Measurements from ENCODE around the gene PRSS53.
"Not testable (repeated sequence)": the region's sequence is repeated elsewhere in the genome, so short reads cannot be mapped to it uniquely, and the experiment has no call there.

PRSS53 gene

DNA sequence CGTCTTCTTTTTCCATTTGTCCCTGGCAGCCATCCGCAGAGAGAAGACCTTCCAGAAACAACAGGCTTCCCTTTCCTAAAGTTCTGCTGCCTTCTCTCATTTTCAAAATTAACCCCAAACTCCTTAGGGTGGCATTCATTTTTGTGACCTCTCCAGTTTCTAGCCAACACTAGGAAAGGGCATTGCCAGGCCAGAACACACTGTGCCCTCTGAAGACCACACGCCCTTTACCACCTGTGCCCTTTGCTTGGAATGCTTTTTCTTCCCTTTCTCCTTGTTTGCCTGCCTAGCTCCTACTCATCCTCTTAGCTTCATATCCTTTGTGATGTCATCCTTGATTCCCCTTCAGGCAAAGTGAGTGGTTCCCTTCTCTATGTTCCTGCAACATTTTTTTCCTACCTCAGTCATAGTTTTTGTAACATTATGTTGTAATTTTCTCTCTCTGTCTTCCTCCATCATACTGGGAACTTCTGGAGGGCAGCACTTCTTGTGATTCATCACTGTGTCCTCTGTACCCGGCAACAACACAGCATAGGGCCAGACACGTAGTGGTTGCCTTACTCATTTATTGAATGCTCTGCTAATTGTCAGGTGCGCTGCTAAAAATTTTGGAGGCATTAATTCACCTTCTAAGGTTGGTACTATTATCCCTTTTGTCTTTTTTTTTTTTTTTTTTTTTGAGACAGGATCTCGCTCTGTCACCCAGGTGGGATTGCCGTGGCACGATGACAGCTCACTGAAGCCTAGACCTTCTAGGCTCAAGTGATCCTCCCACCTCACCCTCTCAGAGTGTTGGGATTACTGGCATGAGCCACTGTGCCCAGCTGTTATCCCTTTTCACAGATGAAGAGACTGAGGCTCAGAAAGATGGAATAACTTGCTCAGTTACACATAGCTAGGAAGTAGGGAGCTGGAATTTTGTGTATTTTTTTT, 29.7 kb upstream of the PRSS53 start:
- no peak for DNase-seq (ENCODE audit: low read depth in 1 of 2, low spot score in 1 of 2)

DNA sequence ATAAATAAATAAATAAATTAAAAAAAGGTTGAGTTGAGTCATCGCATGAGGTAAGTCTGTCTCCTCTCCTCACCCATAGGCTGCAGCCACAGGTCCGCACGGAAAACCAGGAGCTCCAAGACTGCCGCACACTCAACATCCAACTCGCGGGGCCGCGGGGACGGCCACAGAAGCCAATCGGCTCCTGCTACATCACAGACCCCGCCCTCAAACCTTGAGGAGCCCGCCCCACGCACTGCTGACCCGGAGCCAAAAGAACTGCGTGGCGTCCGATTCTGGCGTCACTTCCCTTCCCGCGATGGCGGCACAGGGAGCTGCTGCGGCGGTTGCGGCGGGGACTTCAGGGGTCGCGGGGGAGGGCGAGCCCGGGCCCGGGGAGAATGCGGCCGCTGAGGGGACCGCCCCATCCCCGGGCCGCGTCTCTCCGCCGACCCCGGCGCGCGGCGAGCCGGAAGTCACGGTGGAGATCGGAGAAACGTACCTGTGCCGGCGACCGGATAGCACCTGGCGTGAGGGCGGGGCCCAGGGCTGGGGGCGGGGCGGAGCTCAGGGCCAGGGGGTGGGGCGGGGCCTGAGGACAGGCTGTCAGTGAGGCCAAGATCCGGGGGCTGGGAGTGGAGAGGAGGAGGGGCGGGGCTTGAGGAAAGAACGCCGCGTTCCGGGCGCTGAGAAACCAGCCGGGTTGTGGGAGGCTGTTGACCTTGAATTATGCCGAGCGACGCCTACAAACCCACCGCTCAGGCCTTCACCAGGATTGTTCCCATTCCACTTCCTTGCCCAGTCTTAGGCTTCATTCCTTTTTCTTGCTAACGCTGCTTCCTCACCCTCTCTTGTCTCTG, 28.9 kb upstream of the PRSS53 start, which contains the start of gene KAT8:
Gene KAT8, plus strand, starts transcription at position 281 of the 839 bp plus-strand sequence. Its CDS starts 18 bp downstream, at position 299.
- peak; percentile 92 for DNase-seq (ENCODE audit: low read depth in 1 of 2, low spot score in 1 of 2)

DNA sequence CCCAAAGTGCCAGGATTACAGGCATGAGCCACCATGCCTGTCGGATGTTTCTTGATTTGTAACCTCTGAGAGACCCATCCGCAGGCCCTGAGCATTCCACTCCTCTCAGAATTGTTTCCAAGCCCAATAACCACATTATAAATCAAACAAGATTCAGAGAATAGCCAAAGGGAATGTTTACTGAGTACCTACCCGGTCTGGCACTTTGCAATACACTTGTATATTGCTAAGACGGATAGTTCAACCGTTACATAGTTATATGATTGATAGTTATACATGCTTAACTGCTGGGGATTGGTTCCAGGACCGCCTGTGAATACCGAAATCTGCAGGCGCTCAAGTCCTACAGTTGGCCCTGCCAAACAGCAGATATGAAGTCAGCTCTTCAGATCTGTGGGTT, 25.7 kb upstream of the PRSS53 start:
- no peak for DNase-seq (ENCODE audit: low read depth in 1 of 2, low spot score in 1 of 2)

DNA sequence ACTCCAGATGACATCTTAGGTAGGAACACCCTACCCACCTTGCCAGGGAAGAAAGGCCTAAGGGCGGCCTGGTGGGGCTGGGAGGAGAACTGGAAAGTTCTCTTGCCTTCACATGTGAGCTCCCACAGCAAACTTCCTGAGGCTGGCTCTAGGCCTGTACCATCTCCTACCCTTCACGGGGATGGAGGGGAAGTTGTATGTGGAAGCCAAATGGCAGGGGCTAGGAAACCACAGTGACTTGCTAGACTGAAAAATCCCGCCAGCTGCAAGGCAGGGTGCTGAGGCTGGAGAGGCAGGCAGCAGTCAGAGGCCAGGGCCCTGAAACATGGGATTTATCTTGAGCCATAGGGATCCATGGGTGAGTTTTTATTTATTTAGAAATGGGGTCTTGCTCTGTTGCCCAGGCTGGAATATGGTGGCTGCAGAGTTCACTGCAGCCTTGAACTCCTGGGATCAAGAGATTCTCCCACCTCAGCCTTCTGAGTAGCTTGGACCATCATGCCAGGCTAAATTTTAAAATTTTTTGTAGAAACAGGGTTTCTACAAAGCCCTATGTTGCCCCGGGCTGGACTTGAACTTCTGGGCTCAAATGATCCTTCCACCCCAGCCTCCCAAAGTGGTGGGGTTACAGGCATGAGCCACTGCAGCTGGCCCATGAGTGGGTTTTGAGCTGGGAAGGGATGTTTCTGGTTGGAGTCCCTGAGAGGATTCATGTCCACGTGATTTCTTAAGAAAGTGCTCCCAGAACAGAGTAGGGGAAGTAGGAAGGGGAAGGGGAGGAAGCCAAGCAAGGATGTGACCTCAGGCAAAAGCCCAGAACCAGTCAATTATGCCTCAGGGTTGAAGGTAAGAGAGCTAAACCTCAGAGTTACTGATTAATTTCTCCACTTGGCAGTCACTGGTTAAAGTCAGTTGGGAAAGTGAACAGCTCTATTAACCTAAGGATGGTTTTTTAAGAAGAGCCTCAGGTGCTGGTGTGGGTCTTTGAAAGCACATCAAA, 24.7 kb upstream of the PRSS53 start:
- DNase-seq (ENCODE audit: low read depth in 1 of 2, low spot score in 1 of 2): no peak

DNA sequence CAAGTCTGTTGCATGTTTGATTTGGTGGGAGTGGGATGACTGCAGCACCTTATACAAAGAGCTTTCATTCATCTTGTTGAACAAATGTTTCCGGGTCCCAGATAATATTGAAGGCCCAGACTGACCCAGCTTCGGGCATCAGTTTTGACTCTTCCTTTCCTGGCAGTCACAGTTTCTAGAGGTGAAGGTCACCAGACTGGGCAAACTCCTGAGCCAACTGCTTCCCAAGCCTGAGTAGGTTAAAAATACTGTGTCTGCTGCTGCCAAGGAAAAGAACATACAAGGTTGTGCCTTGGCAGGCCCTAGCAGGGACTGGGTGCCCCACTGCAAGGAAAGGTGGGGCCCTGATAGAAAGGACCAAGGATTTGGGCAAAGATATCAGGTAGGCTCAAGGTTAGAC, 24.0 kb upstream of the PRSS53 start:
- DNase-seq (ENCODE audit: low read depth in 1 of 2, low spot score in 1 of 2): no peak

DNA sequence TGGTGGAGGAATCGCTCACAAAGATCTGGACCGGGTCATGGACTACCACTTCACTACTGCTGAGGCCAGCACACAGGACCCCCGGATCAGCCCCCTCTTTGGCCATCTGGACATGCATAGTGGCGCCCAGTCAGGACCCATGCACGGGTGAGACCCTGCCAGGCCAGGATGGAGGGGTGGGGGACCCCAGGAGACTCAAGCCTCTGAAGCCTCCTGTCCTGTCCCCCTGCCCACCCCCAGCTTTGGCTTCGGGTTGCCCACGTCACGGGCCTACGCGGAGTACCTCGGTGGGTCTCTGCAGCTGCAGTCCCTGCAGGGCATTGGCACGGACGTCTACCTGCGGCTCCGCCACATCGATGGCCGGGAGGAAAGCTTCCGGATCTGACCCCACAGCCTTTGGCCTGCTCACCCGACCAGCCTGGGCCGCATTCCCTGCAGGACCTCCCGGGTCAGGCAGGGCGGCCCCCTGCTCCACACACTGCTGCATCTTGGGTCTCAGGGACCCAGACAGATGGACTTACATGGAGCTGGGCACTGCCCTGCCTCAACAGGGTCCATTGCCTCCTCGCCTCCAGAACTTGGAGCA, 23.2 kb upstream of the PRSS53 start:
- no peak for DNase-seq (ENCODE audit: low read depth in 1 of 2, low spot score in 1 of 2)

DNA sequence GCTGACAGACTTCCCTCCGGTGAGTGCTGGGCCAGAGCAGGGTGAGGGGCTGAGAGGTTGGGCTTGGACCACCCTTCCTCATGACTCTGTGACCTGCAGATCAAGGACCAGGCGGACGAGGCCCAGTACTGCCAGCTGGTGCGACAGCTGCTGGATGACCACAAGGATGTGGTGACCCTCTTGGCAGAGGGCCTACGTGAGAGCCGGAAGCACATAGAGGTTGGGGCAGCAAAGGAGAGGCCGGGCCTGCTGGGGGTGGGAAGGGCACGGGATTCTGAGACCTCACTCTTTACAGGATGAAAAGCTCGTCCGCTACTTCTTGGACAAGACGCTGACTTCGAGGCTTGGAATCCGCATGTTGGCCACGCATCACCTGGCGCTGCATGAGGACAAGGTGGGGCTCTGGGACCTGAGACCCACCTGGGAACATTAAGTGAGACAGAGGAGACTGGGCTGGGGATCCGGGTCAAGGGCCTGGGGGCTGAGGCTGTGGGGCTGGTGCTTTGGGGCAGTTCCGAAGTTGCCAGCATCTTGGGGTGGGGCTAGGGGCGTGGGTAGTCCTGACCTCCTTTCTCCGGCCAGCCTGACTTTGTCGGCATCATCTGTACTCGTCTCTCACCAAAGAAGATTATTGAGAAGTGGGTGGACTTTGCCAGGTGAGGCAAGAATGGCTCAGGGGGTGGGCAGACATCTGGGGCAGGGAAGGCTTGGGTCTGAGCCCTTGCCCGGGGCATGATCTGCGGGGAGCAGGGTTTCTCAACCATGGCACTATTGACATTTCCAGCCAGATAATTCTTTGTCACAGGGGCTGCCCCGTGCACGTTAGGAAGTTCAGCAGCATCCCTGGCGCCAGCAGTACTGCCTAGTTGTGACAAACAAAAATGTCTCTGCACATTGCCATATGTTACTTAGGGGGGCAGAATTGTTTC, 21.6 kb upstream of the PRSS53 start:
- no peak for DNase-seq (ENCODE audit: low read depth in 1 of 2, low spot score in 1 of 2)

DNA sequence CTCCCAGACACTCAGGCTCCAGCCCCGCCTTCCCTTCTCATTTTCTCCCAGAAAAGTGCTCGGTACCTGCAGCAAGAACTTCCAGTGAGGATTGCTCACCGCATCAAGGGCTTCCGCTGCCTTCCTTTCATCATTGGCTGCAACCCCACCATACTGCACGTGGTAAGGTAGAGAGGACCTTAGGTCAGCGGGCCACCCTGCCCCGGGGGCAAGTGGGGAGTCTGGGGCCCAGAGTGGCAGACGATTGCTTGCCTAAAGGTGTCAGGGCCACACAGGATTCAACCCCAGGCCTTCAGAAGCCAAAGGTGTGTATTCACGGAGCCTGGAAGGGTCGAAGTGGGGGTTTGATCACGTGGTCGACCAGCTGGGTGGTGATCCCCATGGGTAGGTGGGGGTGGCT, 20.9 kb upstream of the PRSS53 start:
- no peak for DNase-seq (ENCODE audit: low read depth in 1 of 2, low spot score in 1 of 2)

DNA sequence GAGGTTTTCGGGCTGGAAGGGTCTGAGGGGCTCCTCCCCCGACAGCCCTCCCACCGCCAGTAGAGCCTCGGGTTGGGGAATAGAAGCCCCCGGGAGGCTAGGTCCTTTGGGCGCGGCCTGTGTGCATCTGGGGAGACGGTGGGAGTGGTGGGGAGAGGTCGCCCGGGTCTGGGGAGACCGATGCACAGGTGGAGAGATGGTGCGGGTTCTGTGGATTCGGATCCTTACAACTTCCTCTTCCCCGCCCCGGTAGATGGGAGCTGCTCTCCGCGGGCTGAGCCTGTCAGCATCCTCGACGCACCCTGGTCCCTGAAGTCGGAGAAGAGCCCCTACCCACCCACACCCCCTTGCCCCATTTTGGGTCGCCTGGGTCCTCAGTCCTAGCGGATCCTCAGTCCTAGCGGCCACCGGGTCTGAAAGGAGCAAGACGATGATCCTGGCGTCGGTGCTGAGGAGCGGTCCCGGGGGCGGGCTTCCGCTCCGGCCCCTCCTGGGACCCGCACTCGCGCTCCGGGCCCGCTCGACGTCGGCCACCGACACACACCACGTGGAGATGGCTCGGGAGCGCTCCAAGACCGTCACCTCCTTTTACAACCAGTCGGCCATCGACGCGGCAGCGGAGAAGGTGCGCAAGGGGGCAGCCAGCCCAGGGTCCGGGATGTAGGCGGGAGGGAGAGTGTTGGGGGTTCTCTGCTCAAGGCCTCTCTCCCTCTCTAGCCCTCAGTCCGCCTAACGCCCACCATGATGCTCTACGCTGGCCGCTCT, 20.2 kb upstream of the PRSS53 start:
- DNase-seq (ENCODE audit: low read depth in 1 of 2, low spot score in 1 of 2): no peak

DNA sequence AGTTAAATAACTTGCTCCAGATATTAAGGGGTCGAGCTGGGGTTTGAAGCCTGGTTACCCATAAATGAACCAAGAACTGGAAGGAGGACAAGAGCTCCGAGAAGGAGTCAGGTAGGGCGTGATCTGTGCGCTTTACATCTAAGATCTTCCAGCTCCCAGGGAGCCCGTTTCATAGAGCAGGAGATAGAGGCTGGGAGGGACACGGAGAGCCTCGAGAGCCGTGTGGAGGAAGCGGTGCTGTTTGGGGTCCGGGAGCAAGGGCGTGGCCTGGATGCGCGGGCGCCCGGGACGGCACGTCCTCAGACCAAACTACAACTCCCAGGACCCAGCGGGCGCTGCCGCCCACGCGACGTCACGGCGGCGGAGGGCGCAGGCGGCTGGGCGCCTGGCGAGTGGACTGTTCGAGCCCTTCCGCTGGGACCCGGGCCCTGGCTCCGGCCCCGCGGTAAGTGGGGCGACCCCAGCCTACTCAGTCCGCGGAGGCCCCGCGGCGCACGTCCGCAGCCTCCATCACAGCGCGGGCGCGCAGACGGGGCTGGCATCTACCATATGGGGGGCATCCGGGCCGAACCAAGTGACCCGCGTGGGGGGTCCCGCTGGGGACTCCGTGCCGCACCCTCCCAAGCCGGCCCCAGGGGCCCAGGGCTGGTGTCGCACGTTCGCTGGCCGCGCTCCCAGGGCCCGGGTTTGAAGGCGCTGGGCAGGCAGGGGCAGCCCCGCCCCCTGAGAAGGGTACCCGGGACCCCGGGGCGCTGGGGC, 19.5 kb upstream of the PRSS53 start, which contains the start of gene BCKDK:
Gene BCKDK, plus strand, starts transcription at position 352 of the 759 bp plus-strand sequence. CDS start 838 bp downstream, outside the sequence.
- peak; percentile 22 to 62 for DNase-seq (ENCODE audit: low read depth in 1 of 2, low spot score in 1 of 2)

DNA sequence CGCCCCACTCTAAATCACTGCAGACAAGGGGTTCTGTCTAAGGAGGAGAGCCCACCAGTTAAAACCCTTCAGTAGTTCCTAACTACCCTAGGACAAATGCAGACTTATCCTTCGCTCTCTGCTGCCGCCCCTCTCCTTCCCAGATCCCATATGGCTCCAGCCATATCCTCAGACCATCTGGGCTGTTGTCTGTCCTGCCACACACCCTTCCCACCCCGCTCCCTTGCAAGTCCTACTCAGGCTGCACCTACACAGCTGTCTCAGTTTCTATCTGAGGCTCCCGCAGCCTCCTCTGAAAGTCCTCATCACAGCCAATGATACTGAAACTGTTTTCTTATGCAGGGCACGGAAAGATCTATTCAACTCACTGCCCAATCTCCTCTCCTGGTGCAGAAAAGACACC, 18.7 kb upstream of the PRSS53 start:
- no peak for DNase-seq (ENCODE audit: low read depth in 1 of 2, low spot score in 1 of 2)

DNA sequence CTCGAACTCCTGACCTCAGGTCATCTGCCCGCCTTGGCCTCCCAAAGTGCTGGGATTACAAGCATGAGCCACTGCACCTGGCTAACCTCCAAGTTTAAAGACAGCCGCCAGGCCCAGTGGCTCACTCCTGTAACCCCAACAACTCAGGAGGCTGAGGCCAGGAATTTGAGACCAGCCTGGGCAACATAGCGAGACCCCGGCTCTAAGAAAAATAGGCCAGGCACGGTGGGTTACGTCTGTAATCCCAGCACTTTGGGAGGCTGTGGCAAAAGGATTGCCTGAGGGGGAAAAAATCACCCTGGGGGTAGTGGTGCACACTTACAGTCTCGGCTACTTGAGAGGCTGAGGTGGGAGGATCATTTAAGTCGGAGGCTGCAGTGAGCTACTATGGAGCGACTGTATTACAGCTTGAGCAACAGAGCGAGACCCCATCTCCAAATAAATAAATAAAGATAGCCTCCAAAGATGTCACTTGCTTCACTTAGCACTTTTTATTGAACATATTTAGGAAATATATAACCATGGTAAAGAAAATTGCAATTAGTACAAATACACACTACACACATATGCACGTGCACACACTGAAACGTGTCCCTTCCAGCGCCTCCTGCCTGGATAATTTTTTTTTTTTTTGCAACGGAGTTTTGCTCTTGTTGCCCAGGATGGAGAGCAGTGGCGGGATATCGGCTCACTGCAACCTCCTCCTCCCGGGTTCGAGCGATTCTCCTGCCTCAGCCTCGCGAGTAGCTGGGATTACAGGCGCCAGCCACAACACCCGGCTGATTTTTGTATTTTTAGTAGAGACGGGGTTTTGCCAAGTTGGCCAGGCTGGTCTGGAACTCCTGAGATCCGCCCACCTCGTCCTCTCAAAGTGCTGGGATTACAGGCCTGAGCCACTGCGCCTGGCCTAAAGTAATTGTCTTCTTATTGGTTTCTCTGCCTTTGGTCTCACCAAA, 18.0 kb upstream of the PRSS53 start:
- no peak for DNase-seq (ENCODE audit: low read depth in 1 of 2, low spot score in 1 of 2)

DNA sequence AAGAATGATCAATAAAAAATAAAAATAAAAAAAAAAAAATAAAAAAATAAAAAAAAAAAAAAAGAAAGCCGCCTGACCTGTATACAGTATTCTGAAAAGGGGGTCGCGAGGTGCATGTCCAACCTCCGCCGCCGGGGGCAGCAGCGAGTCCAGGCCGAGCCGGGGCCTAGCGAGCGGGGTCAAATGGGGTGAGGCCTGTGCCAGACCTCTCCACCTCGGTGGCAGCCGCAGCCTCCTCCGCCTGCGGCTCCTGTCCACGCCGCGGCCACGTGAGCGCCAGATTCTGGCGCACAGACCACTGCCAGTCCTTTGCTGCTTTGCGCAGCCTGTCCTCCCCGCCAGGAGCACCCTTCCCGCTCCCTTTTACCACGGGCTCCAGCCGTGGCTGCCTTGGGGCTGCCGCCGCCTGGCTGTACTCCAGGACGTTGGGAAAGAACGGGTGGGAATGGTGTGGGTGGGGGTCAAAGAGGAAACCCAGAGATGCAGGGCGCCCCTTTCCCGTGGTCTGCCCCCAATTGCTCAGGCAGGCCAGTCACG, 17.0 kb upstream of the PRSS53 start:
- peak; percentile 55 to 69 for DNase-seq (ENCODE audit: low read depth in 1 of 2, low spot score in 1 of 2)

DNA sequence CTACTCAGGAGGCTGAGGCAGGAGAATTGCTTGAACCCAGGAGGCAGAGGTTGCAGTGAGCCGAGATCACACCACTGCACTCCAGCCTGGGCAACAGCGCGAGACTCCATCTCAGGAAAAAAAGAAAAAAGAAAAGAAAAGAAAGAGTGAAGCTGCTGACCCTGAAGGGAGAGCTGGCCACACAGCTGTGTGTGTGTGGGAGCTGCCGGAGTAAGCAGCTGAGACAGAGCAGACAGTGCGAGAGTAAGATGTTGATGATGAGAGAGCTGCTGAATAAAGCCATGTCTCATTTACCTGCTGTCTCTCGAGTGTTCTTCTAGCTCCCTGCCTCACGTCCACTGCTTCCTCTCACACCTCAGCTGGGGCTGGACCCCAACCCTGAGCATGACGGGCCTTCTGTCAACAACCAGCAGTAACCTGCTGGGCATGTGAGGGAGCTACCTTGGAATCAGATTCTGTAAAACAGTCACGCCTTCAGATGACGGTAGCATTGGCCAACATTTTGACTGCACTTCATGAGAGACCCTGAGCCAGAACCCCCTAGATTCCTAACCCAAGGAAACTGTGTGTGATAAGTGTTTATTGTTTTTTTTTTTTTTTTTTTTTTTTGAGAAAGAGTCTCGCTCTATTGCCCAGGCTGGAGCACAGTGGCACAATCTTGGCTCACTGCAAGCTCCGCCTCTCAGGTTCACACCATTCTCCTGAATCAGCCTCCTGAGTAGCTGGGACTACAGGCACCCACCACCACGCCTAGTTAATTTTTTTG, 12.3 kb upstream of the PRSS53 start:
- not testable (repeated sequence) for DNase-seq (ENCODE audit: low read depth in 1 of 2, low spot score in 1 of 2)

DNA sequence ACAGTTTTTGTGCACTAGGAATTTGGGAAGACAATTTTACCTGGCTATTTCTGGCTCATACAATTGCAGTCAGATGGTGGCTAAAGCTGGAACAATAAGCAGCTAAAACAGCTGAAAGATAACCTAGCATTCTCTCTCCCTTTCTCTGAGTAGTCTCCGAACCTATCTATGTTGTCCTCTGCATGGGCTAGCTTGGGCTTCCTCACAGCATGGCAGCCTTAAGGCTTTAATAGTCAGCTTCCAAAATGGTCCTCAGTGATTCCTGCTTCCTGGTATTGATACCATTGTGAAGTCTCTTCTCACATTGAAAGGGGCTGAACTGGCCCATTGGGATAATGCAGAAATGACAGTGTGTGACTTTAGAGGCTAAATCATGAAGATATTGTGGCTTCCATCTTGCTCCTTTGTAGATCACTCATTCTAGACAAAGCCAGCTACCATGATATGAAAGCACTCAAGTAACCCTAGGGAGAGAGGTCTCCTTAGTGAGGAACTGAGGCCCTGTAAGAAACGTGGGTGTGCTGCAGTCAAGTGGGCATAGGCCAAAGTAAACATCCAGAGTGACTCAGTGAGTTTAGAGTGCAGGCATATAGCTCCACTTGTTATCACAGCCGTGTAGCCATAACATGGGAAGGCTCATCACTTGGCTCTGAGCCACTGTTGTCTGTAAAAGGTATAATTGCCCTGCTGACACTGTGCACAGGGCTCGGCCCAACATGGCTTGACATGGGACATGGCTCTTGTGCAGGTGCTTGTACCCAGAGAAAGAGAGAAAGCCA, 11.3 kb upstream of the PRSS53 start:
- DNase-seq (ENCODE audit: low read depth in 1 of 2, low spot score in 1 of 2): no peak
